HG02678 (cell line): ENCODE results near the gene FCRL2.

Experiments
- ATAC-seq: cut with Tn5 transposase; IDR thresholded peaks from one replicate; pipeline ENCODE4 v1.9.1; 2021; ENCODE audit warnings: mild to moderate bottlenecking, moderate library complexity; ENCODE audit not compliant: unreplicated experiment

The FCRL2 gene, protein sequence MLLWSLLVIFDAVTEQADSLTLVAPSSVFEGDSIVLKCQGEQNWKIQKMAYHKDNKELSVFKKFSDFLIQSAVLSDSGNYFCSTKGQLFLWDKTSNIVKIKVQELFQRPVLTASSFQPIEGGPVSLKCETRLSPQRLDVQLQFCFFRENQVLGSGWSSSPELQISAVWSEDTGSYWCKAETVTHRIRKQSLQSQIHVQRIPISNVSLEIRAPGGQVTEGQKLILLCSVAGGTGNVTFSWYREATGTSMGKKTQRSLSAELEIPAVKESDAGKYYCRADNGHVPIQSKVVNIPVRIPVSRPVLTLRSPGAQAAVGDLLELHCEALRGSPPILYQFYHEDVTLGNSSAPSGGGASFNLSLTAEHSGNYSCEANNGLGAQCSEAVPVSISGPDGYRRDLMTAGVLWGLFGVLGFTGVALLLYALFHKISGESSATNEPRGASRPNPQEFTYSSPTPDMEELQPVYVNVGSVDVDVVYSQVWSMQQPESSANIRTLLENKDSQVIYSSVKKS

DNA sequence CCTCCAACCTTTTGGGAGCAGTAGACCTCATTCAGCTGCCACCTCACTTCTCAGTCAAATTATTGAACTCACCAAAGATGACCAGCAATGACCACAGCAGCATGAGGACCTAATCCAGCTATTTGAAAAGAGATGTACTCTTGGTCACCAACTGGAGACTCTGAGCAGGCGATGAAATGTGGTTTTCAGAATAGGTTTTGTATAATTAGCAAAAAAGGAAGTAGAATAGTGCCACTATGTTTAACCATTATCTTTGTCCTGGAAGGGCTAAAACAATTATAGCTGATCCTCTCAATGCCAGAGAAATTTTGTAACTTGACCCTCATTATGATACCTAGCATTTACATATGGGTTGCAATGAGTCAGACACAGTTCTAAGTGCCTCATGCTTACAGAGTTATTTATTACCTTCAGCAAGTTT lies at the start of gene FCRL2:
FCRL2 (minus strand) TSS at position 162 of the 421 bp plus-strand sequence; CDS start at position 103, 59 bp downstream.
- ATAC-seq, result peak; percentile 59

DNA sequence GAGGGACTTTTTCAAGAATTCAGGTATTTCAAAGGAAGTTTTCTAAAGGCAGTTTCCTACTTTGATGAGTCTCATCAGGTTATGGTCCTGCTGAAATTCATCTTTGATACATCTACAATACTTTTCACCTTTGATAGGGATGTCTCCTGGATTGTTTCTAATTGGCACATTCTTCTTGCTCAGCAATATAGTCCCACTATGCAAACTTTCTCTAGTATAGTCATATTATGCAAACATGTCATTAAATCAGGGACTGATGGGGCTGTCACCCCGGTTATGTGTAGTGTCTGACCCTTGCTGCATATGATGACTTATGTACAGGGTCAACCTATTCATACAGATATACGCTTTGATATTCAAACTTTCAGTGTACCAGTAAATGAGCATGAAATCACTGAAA lies 43.4 kb upstream of the FCRL2 start:
- ATAC-seq, result no peak

- ATAC-seq, result no peak
Observed at GRCh38 chr1:157819896-157820295, 43.0 kb upstream of the FCRL2 start, which contains the start of gene FCRL1. FCRL1 (minus strand) TSS chr1:157820120; CDS start chr1:157820037, 83 bp downstream.

- ATAC-seq, result no peak
Observed at GRCh38 chr1:157819215-157819614, 42.3 kb upstream of the FCRL2 start.

DNA sequence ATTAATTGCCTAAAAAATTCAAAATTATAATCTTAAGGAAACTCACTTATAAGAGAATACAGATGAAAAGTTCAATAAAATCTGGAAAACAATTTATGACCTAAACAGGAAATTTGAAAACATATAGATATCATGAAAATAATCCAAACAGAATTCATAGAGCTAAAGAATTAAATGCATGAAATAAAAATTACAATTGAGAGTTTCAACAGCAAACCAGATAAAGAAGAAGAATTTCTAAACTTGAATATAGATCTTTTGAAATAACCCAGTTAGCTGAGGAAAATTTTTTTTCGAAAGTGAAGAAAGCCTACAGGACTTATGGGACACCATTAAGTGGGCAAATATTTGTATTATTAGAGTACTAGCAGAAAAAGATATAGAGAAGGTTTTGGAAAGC lies 36.3 kb upstream of the FCRL2 start:
- ATAC-seq, result no peak

DNA sequence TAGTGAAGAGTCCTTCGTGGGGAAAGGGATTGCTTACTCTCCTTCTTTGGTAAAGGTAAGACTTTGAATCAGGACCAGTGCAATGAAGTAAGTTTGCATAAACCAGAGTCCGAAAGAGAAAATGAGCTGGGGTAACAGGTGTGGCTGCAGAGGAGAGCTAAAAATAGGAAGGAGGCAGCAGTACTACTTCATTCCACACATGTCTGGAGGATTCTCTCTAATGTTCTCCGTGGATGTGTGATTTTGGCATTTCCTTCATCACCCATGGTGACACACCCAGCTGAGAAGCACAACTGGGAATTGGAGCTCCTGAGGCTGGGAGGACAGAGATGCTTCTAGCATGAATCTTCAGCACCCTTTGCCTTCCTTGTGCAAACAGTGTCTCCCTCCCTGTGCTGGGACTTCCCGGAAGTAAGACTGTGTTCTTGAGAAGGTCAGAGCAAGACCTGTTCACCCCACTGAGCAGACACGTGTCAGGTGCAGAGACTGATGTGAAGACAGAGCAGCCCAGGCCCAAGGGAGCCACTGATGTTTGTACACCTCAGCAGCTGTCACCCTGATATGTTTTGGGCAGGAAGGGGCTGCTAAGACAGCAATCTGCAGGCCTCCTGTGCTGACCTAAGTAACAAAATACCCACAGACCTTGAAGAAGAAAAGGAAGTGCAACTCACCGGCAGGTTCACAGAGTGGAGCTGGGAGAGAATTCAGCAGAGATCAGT lies 29.7 kb upstream of the FCRL2 start:
- peak; percentile 93 for ATAC-seq

- no peak for ATAC-seq
Observed at GRCh38 chr1:157803851-157804250, 26.9 kb upstream of the FCRL2 start.

GRCh38 chr1:157799996-157800395 lies 23.1 kb upstream of the FCRL2 start:
- no peak for ATAC-seq

DNA sequence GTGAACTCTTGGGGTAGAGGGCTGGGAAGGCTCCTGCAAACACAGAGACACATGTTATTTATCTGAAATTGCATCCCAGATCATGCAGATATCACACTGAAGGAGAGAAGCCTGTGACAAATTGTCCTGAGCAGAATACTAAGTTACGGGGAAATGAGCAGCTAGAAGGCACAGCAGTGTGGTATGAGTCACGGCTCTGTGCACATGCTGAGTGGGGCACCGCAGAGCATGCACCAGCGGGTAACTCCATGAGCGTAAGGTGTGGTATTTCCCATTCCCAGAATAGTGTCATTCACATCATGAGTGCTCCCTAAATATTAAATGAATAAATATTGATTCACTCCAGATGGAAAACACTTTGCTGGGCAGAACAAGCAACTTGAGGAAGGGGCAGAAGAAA lies 21.3 kb upstream of the FCRL2 start:
- ATAC-seq, result no peak

- ATAC-seq, result no peak
Observed at GRCh38 chr1:157785248-157785647, 8.3 kb upstream of the FCRL2 start.

GRCh38 chr1:157784801-157785200 lies 7.9 kb upstream of the FCRL2 start:
- ATAC-seq, result no peak

- no peak for ATAC-seq
Observed at GRCh38 chr1:157782931-157783330, 6.0 kb upstream of the FCRL2 start.

DNA sequence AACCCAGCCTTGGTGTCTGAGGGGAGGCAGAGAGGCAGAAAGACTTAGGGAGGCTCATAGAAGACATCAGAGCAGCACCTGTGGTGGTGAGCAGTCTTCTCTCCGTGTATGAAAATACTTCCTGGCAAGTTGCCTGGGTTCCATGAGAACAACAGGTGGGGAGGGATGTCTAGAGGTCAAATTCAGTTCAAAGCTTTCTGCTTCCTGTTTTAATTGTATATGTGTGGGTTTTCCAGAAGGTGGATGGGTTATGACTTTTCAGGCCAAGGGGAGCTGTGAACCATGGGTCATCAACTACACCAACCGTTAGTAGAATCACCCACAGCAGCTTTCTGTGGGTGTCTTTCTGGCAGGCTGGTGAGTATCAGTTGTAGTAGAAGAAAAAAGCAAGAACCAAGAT lies 4.1 kb upstream of the FCRL2 start:
- peak; percentile 56 for ATAC-seq

DNA sequence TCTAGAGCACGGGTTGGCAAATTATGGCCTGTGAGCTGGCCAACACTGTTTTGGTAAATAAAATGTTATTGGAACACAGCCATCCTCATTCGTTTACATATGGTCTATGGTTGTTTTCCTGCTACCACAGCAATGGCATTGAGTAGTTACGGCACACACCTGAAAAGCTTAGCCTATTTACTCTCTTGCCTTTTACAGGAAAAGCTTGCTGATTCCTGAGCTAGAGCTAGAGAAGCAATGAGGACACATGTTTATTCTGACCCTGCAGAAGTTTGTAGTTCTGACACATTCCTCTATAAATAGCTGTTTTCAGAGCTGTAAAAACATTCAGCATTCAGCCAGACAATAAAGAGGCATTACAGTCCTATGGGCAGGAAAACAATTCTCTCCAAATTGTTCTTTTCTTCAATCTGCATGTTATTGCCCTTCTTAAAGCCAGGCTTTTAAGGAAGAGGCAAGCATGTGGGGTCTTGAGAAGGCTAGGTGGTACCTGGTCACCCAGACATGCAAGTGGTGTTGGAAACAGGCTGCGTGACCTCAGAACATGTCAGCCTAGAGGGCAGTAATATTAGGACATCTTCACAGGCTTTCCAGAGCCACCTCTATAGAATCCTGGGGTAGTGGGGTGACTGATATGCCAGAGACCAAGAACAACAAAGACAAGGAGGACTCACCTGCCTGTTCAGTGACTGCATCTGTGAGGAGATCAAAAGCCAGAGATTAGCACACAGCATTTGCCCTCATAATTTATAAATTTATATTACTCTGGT lies 1.6 kb downstream of the FCRL2 start:
- ATAC-seq, result no peak

- ATAC-seq, result no peak
Observed at GRCh38 chr1:157774412-157774811, 2.5 kb downstream of the FCRL2 start.

GRCh38 chr1:157773493-157774350 lies 3.2 kb downstream of the FCRL2 start:
- peak; percentile 50 for ATAC-seq

GRCh38 chr1:157771661-157772425 lies 5.1 kb downstream of the FCRL2 start:
- no peak for ATAC-seq

DNA sequence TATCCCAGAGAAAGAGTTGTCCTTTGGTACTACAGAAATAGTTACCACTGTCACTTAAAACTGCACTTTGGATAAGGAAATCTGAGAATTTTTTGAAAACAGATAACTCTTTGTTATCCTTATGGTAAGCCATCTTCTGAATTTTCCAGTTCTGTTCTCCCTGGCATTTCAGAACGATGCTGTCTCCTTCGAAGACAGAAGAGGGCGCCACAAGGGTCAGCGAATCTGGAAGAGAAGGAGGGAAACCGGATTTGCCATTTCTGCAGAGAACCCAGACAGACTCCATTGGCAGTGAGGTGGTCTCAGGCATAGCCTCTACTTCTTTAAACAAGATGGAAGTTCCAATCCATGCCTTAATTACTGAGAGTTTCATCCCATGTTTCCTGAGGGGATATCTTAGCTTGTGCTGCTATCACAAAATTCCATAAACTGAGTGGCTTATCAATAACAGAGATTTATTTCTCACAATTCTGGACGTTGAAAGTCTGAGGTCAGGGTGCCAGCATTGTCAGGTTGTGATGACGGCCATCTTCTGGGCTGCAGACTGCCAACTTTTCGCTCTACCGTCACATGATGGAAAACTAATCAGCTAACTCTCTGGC lies 6.4 kb downstream of the FCRL2 start:
- ATAC-seq, result no peak

DNA sequence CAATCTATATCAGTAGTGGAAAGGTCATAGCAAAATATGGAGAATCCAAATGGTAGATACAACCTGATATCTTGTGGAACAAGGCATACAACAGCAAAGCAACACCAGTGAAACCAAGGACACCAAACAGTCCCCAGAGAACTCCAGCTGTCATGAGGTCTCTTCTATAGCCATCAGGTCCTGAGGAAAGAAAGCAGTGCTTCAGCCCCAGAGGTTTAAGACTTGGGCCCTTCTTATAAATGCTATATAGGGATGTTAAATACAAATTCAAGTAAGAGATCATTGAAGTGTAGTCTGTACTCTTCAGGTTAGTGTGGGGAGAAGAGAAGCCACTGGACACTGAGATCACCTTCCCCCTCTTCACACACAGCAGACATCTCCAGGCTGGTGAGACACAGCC lies 10.1 kb downstream of the FCRL2 start:
- no peak for ATAC-seq
